BJ (cell line): ENCODE measurements around the gene MATN4. TPM values are rescaled to one million over a fixed set of nuclear protein-coding genes. Genes with fewer than 3 reads are reported as not detected.

Experiments
- CTCF ChIA-PET: fragments of 350-600 bp; formaldehyde crosslinking; extraction: SDS; loops from one replicate; lab custom pipeline; 2021; ENCODE audit warnings: antibody characterized with exemption, inconsistent platforms; lab: Yijun Ruan, JAX
- POLR2A ChIA-PET: fragments of 300-600 bp; sonication (Branson Sonifier 250); formaldehyde crosslinking; extraction: SDS; loops from one replicate; lab custom pipeline; 2021; ENCODE audit warnings: antibody characterized with exemption; lab: Charles Lee
- DNase-seq: peaks from one replicate; pipeline ENCODE4 v3.0.0-alpha.2; 2011; ENCODE audit warnings: low read depth
- H3K27me3 ChIP-seq: 2 replicates; pipeline ENCODE4 v1.6.0; 2011; ENCODE audit warnings: low read length; ENCODE audit not compliant: control insufficient read depth, insufficient read depth
- H3K36me3 ChIP-seq: 2 replicates; pipeline ENCODE4 v1.5.1; 2011; ENCODE audit warnings: low read length; ENCODE audit not compliant: control insufficient read depth, insufficient read depth
- H3K4me3 ChIP-seq: 2 replicates; pipeline ENCODE4 v1.5.1; 2011; ENCODE audit warnings: low read depth, mild to moderate bottlenecking, control low read depth, low read length
- CTCF ChIP-seq: IDR thresholded peaks from 2 replicates; pipeline ENCODE4 v1.5.1; 2011; ENCODE audit warnings: low read depth, mild to moderate bottlenecking, control low read depth, inconsistent platforms, low read length, moderate library complexity; ENCODE audit not compliant: insufficient read depth
- polyA plus RNA-seq: library from polyadenylated mRNA; depleted of rRNA; stranded (reverse); fragments of >200 nt; gene quantifications from 2 replicates; pipeline ENCODE4 v1.2.3, GENCODE V29; 2011

The MATN4 gene
- polyA plus RNA-seq, 1 experiment, result 0.06 TPM

DNA sequence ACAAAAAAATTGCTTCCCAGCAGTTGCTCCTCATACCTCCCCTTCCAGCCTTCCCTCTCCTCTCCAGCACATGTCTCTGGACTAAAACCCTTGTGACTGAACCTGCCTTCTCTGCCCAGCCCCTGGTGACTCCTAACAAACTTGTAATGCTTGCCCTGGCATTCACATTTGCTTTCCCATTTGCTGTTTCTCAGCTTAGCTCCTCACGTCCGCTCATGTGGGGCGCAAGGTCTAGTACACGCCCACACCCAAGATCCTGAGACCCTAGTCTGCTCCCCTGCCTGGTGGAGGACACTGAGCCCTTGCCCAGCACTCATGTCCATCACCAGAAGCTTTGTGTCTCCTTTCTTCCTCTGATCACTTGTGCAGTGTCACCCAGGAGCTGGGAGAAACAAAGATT lies 19.7 kb downstream of the MATN4 start:
- H3K4me3 ChIP-seq, result no peak overlapping the region
- no peaks in the 10 kb centered on the region for H3K36me3 ChIP-seq
- TF ChIP-seq CTCF, result no peak
- no peaks in the 10 kb centered on the region; the same call in 1 of the 2 replicates for H3K27me3 ChIP-seq
- CTCF ChIA-PET, result interaction anchor here (1.3 to 1.7 kb wide), 2 partner anchors 276 to 540 kb away, joined by 3 to 4 read pairs; no protein-coding TSS in a partner anchor
- POLR2A ChIA-PET, result no interaction called here
- no peak for DNase-seq

DNA sequence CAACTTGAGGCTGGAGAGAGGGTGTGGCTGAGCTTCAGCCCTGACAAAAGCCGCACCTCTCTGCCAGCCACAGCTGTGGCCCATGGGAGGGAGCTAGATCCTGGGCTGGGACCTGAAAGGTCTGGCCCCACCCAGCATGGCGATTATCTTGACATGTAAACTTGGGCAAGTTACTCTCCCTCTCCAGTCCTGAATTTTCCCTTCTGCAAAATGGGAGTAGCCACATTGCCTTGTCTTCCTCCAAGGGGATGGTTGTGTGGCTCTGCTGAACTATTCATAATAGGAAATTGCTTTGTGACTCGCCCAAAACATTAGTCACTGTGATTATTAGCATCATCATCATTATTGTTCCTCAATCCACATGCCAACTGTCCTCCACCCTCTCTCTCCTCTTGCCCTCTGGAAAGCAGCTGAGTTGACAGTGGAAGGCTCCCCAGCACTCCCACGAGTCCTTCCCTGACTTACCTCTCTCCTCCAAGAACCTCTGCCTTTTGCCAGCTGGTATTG lies 24.5 kb downstream of the MATN4 start:
- no peak for DNase-seq
- no peaks in the 10 kb centered on the region for H3K36me3 ChIP-seq
- TF ChIP-seq CTCF, result no peak
- no peak overlapping the region for H3K4me3 ChIP-seq
- no peaks in the 10 kb centered on the region; the same call in 1 of the 2 replicates for H3K27me3 ChIP-seq
- ChIA-PET CTCF (interaction anchor here (0.7 to 2.3 kb wide), 4 partner anchors 9 to 488 kb away, joined by 3 to 19 read pairs (median 4); no protein-coding TSS in a partner anchor), POLR2A (no interaction called here)

DNA sequence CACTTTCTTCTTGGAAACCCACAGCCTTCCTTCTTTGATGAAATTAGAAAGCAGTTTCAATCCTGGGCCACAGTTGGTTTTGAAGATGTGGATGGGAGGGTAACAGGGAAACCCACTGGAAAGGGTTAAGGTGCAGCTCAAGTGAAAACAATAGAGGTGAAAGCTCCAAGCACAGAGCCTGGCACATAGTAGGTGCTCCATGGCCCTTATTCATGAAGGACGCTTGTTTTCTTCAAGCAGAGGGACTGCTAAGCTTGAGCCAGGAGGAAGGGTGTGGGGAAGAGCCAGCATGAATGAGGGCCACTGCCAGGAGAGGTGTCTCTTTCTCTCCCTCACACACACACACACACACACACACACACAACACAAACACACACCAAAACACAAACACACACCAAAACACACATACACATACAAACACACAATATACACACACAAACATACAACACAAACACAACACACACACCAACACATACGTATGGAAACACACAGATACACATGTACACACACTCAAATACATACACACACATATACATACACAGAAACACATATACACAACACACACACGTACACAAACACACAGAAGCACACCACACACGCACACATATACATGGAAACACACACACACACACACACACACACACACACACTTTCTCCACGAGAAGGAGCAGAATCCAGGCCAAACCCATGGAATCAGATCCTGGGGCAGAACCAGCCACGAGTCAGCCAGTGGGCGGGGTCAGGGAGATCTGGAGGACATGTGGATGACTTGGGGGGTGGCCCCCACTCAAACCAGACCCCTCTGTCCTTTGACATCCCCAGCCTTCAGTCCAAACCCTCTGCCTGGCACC lies 25.2 kb downstream of the MATN4 start:
- Histone ChIP-seq H3K4me3 (no peak overlapping the region), H3K36me3 (no peaks in the 10 kb centered on the region), H3K27me3 (no peaks in the 10 kb centered on the region; the same call in 1 of the 2 replicates)
- DNase-seq, result no peak
- TF ChIP-seq CTCF, result no peak
- ChIA-PET POLR2A (no interaction called here), CTCF (interaction anchor here (1.6 to 2.3 kb wide), 2 partner anchors 10 to 239 kb away, joined by 3 to 19 read pairs; no protein-coding TSS in a partner anchor)

- no peaks in the 10 kb centered on the region for H3K27me3 ChIP-seq
- POLR2A ChIA-PET, result no interaction called here
- no peak for TF ChIP-seq CTCF
- H3K4me3 ChIP-seq, result no peak overlapping the region
- DNase-seq, result no peak
- H3K36me3 ChIP-seq, result no peaks in the 10 kb centered on the region
- CTCF ChIA-PET, result interaction anchor here (3.1 kb wide), 1 partner anchor 11 kb away, joined by 14 read pairs; no protein-coding TSS in a partner anchor
Measured at GRCh38 chr20:45279992-45280391, 28.1 kb downstream of the MATN4 start.

- no peak for DNase-seq
- no peak for TF ChIP-seq CTCF
- ChIA-PET POLR2A (no interaction called here), CTCF (interaction anchor here (1.0 kb wide), 2 partner anchors 15 to 231 kb away, joined by 3 to 4 read pairs; no protein-coding TSS in a partner anchor)
- H3K4me3 ChIP-seq, result no peak overlapping the region
- H3K36me3 ChIP-seq, result no peaks in the 10 kb centered on the region
- H3K27me3 ChIP-seq, result 0 out of 2 replicates have a peak, but pooled peaks cover 3% of the 10 kb centered on the region
Measured at GRCh38 chr20:45275338-45275737, 32.8 kb downstream of the MATN4 start.
